NCI-H69 (cell line): ENCODE results near the gene NR5A1.

Experiments used
- DNase-seq: peaks from one replicate; lab custom pipeline; 2025; lab: John Stamatoyannopoulos, UW

Gene NR5A1

GRCh38 chr9:124457887-124458431, 49.2 kb downstream of the NR5A1 start:
- DNase-seq: no peak

DNA sequence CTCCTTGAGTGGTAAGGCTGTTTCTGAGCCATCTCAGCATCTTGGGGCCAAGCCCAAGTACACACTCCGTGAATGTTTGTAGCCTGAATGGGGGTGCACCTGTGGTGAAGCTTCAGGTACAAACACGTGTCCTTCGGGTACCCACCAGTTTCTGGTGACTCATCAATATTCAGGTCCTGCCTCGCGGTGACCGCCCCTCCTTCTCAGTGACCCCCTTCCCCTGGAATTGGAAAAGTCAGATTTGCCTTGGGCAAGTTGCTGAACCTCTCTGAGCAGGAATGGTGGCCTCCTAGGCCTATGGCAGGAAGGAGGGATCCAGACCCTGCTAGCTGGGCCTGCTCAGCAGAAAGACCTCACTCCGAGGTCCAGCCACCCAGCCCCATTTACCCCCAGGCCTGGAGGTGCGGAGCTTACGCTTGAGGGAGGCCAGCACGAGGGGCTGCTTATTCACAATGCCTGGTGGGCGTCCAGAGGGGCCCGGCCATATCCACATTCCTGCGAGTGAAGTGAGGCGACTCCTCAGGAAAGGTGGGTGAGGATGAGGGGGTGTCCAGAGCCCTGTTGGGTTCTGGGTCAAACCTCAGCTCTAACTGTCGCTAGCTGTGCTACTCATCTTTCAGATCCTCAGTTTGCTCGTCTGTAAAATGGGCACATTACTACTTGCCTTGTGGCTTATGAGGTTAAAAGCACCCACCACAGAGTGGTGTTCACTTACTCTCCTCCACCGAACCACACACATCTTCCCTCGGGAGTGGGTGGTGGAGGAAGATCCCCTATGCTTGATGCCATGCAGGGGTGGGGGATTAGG, 49.9 kb downstream of the NR5A1 start:
- no peak for DNase-seq

GRCh38 chr9:124456341-124457078, 50.7 kb downstream of the NR5A1 start:
- no peak for DNase-seq

DNA sequence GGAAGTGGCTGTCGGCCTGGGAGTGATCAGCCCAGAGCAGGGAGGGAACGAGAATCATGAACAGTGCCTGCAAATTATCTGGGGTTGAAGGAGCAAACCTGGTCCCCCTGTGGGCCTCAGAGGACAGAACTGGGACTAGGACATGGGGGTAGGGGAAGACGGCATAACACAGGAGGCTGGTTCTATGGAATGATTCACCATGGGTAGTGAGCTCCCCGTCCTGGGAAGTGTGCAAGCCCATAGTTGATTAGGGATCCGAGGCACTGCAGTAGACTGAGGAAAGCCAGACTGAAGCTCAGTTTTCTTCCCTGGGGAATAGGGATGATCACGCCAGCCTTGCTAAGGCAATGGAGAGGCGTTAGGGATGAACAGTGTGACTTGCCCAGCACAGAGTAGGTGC, 51.4 kb downstream of the NR5A1 start:
- no peak for DNase-seq

DNA sequence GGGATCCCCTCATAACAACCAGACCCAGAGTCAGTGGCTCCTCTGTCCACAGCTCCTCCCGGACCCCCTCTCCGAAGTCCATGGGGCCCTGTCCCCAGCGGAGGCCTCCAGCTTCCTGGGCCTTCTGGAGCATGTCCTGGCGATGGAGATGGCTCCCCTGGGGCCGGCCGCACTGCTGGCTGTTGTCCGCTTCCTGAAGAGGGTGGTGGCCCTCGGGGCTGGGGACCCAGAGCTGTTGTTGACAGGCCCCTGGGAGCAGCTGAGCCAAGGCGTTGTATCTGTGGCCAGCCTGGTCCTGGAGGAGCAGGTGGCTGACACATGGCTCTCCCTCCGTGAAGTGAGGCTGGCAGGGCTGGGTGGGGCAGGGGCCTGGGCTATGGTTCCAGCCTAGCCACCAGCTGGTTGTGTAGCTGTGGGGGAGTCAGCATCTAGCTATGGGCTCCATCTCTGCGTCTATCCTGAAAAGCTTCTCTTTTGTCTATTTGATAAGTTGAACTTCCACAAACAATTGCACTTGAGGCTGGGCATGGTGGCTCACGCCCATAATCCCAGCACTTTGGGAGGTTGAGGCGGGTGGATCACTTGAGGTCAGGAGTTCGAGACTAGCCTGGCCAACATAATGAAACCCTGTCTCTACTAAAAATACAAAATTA, 52.3 kb downstream of the NR5A1 start:
- DNase-seq: no peak

DNA sequence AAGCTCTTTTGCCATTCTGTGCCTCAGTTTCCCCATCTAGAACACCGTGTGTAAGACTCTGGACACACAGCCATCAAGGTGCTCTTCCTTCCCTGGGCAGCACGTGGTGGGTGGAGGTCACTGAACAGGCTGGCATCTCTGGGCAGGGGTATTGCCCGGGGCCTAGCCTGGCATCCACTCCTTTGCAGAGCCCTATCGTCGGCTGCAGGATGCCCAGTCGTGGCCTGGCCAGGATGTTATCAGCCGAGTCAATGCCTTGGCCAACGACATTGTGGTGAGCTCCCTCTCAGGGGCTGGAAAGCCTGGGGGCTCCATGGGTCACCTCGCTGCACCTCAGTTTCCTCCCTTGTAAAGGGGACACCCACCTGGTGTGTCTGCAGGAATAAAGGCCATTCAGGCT, 52.9 kb downstream of the NR5A1 start:
- no peak for DNase-seq

DNA sequence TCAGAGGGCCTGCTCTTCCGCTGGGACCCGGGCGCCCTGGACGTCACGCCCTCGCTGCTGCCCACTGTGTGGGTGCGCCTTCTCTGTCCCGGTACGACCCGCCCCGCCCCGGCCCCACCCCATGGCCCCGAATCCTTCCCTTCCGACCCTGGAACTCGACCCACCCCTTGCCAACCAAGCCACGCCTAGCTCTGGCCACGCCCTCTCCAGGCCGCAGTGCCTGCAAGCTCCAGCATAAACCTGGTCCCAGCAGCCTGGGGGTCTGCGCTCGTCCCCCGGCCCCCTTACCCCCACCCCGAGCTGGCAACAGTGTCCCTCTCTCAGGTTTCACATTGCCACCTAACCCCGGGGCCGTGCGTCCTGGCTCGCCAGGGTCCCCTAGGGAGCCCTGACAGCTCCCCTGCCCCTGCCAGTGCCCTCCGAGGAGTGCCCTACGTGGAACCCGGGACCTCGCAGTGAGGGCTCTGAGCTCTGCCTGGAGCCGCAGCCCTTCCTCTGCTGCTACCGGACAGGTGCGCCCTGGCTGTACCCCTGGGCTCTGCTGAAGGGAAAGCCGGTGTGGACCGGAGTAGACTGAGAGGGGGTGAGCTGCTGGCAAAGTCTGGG, 53.5 kb downstream of the NR5A1 start:
- no peak for DNase-seq

- DNase-seq: no peak
Measured at GRCh38 chr9:124452841-124453585, 54.2 kb downstream of the NR5A1 start.

DNA sequence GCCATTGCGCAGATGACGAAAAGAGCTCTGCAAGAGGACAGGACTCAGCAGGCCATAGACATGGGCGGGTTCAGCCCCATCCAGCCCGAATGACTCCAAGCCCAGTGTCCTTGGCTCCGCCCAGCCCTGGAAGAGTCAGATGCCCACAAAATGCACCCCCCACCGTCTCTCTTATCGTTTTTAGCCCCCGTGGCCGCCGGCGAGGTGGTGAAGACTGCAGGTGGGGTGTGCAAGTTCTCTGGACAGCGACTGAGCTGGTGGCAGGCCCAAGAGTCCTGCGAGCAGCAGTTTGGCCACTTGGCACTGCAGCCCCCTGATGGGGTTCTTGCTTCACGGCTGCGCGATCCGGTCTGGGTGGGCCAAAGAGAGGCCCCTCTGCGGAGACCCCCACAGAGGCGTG, 54.9 kb downstream of the NR5A1 start:
- no peak for DNase-seq

GRCh38 chr9:124450931-124451661, 56.1 kb downstream of the NR5A1 start:
- no peak for DNase-seq

DNA sequence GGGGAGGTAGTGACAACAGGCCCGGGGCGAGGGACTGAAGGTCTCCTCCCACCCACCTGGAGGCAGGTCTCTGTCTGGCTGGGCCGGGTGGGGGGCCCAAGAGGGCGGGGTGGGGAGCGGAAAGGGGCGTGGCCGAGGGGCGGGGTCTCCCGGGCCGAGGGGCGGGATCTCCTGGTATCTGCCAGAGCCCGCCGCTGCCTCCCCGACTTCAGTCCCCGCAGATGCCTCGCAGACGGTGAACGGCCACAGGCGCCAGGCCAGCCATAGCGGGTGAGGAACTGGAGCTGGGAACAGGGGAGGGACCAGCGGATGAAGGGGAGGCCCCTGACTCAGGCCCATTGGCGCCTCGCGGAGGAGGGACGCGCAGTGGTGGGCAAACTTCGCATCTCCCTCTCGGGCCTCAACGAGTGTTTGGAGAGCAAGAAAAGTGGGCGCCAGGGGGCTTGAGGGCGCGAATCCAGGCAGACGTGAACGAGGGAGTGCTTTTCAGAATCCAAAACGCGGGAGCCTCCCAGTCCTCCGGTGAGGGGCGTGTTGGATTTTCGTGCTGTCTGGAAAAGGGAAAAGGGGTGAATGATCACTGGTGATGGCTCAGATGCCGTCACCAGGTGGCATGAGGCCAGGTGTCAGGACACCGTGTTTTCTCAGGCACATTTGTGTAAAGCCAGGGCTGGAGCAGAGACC, 56.8 kb downstream of the NR5A1 start, which contains the start of gene ADGRD2:
TSS of gene ADGRD2 (plus strand) at position 211 of the 684 bp plus-strand sequence. CDS start 1,216 bp downstream, outside the sequence.
- DNase-seq: peak; percentile 76

GRCh38 chr9:124449381-124450151, 57.6 kb downstream of the NR5A1 start:
- no peak for DNase-seq

DNA sequence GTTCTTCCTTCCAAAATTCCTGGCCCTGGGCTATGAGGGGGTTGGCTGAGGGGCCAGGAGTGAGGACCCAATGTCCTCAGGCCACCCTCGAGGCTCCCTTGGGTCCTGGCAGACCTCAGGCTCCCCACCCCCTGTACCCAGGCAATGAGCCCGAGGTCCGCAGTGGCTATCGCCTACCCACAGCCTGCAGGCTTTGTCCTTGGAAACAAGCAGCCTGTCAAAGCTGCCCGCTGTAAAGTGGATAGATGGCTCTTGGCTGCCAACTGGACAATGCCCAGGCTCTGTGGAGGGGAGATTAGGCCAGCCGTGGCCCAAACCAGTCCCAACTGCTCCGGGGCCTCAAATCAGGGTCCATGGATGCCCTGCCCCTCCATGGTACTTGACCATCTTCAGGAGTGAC, 59.2 kb downstream of the NR5A1 start:
- no peak for DNase-seq

DNA sequence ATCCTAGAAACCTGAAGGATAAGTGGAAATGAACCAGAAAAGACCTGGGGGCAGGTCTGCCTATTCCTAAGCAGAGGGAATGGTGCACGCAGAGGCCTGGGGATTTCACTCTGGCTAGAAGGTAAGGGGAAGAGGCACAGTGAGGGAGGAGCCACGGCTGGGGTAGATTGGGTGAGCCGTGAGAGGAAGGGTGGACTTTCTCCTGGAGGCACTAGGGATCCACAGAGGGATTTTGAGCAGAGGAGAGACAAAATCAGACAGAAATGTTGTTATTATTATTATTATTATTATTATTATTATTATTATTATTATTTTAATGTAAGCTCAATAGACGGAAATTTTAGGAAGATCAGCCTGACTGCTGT, 59.9 kb downstream of the NR5A1 start:
- no peak for DNase-seq

DNA sequence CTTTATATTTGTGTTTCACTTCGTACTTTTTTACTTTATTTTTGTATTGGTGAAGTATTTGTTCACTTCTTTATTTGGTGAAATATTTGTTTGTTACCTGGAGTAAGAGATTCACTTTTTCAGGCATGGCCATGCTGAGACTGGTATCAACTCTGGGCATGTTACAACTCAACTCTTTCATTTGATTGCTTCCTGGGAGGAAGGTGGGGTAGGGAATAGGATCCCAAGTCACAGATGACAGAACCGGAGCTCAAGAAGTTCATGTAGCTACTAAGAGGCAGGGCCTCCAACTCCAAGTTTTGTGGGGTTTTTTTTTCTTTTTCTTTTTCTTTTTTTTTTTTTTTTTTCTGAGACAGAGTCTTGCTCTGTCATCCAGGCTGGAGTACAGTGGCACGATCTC, 63.0 kb downstream of the NR5A1 start:
- DNase-seq: no peak

GRCh38 chr9:124443625-124444024, 63.6 kb downstream of the NR5A1 start:
- no peak for DNase-seq

DNA sequence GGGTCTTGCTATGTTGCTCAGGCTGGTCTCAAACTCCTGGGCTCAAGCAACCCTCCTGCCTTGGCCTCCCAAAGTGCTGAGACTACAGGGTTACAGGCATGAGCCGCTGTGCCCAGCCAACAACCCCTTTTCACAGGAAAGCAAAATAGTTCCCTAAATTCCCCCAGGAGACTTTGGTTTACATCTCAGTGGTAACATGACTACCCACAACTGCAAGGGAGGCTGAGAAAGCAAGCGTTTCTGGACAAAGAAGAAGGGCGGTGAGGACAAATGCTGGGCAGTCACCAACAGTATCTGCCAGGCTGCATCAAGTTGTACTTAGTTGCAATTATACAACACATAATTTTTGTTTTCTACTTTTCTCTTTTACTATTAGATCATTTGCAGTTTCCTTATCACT, 64.4 kb downstream of the NR5A1 start:
- DNase-seq: no peak

GRCh38 chr9:124442379-124442778, 64.8 kb downstream of the NR5A1 start:
- no peak for DNase-seq

DNA sequence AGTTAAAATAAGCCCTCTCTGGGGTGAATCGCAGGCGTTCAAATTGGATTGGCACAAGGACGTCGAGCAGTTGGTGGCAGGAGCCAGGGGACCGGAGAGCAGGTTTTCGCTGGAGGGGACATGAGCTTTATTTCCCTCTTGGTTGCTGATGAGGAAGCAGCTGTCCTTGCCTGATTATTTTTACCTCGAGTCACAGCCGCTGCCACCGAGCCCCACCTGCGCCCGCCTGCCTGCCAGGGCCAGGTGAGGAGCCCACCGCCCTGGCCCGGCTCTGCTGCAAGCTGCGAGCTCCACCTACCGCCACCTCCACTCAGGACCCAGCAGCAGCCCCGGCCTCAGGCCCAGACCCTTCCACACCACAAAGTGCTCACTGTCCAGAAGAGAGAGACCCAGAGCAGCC, 65.9 kb downstream of the NR5A1 start:
- no peak for DNase-seq
